Fibroblast of peridontal ligament (primary cell): ENCODE data around the gene LRG1.

Source experiments
- DNase-seq: peaks from one replicate; pipeline ENCODE4 v3.0.0-alpha.2; 2010; ENCODE audit errors: extremely low read depth

LRG1 gene, protein sequence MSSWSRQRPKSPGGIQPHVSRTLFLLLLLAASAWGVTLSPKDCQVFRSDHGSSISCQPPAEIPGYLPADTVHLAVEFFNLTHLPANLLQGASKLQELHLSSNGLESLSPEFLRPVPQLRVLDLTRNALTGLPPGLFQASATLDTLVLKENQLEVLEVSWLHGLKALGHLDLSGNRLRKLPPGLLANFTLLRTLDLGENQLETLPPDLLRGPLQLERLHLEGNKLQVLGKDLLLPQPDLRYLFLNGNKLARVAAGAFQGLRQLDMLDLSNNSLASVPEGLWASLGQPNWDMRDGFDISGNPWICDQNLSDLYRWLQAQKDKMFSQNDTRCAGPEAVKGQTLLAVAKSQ

DNA sequence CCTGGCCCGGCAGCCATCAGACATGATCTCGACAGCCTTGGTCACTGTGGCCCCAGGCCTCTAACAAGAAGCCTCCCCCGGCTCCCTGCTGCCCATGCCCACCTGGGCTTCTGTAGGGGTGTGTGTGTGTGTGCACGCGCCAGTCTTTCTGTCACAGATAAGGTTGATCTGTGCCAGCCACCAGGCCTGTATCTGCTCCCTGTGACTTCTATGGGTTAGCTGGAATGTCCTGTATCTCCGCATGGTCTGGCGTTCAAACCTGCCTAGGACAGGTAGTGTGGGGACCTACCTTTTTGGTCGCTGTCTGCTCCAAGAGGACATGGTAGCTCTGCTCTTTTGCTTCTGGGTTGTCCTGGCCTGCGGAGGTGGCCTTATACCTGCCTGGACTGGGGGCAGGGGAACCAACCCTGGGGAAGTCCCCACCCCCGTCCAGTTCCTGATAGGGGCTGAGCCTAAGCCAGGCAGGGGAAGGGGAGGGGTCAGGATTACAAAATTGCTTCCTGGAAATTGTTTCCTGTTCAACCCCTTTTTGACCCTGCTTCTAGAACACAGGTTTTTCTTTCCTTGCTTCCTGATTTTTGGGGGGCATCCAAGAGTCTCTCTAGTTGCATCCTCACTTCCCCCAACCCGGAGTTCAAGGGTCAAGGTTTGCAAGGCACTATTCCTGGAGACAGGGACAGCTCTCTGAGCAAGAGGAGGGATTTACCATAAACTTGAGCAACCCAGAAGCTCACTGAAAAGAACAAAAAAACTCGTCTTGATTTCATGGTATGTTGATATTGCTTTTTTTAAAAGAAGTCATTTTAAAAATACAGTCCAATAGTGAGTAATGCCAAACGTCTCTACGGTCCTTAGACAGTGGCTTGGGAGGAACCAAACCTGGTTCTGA is at the start of gene LRG1:
TSS of gene LRG1 (minus strand) at position 344 of the 889 bp plus-strand sequence. CDS start at position 321, 23 bp downstream.
- no peak for DNase-seq

DNA sequence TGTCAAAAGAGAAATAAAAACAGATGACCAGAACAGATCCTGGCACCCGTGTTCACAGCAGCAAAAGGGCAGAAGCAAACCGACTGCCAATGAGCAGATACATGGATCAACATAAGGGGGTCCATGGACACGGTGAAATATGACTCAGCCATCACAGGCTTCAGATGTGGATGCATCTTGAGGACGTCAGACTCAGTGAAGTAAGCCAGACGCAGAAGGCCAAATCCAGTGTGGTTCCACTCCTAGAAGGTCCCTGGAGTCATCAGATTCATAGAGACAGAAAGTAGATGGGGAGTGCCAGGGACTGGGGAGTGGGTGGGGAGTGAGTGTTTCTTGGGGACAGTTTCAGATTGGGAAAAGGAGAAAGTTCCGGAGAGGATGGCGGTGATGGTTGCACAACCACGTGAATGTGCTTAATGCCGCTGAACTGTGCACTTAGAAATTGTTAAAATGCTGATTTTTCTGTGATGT is 48.5 kb upstream of the LRG1 start:
- DNase-seq: peak; percentile 36

DNA sequence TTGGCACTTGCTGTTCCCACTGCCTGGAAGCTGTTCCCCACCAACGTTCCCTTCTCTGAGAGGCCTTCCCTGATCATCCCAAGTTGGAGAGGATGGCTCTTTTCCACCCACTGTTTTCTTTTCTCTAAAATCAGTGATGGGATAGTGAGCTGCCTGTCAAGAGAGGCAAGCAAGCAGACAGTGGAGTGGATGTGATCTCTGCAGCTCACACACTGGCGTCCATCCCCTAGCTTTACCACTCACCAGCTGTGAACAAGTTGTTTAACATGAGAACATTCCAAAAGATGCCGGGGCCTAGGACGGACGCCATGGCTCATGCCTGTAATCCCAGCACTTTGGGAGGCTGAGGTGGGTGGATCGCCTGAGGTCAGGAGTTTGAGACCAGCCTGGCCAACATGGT is 47.7 kb upstream of the LRG1 start:
- DNase-seq: no peak

DNA sequence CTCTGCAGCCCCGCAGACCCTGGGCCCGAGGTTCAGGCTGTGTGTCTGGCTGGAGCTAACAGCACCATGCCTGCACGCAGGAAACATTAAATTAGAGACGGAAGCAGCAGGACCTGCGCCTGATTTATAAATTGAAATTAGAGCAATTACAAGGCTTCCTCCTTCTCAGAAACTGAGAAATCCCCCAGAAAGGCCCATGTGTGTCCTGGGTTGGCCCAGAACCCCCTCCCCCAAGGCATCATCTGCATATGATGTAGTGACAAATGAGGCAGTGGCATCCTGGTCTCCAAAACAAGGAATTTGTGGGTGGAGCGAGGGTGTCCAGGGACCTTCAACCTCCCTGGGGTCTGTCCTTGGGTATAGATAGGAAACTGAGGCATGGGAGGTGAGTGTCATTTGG is 46.9 kb upstream of the LRG1 start:
- DNase-seq: no peak

DNA sequence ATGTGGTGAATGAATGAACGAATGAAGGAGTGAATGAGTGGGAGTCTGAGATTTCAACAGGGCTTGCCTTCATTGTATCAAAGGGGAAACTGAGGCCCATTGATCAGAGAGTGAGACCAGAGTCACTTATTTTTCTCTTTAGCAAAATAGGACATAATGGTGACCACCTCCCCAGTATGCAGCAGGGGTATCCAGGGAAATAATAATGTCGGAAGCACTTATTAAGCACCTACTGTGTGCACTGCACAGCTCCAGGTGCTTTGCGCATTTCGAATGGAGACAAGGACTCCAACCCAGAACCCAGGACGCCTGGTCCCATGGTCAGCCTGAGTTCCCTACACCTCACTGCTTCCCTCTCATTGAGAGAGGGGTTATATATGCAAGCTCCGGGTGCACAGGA is 46.4 kb upstream of the LRG1 start:
- DNase-seq: no peak

DNA sequence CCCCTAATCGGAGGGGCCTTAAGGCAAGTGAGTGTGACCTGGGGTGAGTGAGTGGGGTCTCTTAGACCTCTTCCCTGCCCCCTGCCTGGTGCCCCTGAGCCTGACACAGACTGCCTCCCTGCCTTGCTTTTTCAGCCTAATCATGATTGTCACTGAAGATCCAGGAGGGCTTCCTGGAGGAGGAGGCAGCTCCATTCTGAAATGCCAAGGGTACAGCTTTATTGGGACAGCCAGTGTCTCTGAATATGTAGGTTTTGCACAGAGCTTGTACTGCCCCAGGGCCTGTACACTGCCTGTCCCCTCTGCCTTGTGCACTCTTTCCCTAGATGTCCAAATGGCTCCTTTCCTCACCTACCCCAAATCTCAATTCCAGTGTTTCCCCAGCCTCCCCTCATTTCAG is 45.7 kb upstream of the LRG1 start:
- no peak for DNase-seq

DNA sequence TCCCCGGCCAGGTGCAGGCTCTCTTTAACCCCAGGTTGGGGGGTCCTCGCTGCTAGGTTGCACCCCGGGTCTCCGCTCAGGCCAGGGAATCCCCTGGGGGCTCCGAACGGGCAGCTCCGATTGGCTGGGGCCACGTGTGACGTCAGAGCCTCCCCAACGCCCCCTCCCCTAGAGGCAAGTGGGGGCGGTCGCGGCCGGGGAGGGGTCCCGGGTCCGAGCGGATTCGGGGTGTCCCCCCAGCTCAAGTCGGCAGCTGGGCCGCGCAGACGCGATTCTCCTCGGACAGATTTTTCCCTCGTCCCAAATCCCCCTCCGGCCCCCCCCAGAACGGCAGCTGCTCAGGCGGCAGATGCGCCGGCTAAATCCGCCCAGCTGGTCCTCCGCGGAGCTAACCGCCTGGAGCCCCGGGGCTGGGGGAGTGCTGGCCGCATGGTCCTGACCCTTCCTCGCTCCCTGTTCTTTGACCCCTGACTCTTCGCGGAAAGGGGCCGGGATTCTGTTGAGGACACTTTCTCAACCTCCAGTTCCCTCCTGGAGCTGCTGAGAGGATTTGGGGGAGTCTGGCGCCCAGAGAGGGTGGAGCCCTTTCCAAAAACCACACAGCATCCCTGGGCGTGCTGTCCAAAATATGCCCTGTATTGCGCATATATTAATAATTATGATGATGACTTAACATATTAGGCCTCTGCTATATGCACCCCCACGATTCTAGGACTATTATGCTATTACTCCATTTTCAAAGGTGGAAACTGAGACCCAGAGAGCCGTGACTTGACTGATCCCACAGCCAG is 45.0 kb upstream of the LRG1 start:
- no peak for DNase-seq

DNA sequence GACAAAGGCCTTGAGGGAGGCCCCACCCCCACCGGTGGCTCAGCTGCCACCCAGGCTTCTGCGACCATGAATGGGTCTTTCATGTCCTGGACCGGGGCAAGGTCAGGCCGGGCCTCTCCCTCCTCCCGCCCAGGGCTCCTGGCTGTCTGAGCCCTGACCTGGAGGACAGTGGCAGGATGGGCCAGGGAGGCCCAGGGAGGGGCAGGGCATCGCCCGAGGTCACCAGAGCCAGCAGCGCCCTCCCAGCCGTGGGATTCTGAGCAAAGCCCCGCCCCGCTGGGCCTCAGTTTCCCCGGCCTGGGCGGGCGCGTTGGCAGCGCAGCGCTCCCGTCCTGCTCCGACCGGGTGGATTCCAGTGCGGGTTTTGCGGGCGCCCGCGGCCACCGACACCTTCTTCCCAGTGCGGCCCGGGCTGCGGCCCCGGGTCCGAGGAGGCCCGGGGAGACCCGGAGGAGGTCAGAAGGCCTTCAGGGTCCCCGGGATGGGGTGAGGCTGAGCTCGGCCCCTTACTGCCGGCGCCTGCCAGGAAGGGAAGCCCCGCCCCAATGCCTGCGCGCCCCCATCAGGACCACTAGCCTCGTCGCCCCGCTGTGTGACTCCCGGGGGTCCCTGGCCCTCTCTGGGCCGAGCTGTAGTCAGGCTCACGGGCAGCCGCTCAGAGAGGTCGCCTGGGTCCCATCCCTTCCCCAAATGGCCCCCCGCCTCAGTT is 44.3 kb upstream of the LRG1 start:
- no peak for DNase-seq

DNA sequence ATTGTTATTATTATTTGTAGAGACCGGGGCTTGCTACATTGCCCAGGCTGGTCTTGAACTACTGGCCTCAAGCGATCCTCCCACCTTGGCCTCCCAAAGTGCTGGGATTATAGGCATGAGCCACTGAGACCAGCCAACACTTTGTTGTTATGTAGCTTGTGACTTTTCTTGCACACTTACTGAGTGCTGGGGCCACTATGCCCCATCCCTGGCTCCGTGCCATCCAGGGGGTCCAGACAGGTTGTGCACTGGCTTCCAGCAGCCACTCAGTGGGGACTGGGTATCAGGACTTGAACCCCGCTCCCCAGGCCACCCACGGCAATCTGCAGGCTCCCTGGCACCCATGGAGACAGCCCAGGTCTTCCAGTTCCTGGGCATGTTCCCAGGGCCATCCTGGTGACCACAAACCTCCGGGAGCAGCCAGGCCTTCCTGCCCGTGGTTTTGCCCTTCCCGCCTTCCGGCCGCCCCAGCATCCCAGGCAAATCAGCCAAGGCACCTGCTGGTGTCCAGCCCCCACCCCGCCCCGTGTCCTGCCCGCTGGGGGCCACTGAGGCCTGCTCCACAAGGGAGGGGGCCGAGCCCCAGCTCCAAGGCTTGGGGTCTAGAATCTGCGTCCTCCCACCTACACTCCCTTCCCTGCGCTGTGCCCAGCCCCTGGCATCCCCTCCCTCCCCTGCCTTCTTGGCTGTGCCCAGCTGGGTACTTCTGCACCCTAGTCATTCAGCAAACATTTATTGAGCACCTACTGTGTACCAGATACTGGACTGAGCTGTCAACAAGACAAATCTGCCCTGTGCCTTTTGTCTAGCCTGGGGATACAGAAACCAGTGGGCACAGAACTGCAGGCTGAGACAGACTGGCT is 43.4 kb upstream of the LRG1 start:
- DNase-seq: no peak

DNA sequence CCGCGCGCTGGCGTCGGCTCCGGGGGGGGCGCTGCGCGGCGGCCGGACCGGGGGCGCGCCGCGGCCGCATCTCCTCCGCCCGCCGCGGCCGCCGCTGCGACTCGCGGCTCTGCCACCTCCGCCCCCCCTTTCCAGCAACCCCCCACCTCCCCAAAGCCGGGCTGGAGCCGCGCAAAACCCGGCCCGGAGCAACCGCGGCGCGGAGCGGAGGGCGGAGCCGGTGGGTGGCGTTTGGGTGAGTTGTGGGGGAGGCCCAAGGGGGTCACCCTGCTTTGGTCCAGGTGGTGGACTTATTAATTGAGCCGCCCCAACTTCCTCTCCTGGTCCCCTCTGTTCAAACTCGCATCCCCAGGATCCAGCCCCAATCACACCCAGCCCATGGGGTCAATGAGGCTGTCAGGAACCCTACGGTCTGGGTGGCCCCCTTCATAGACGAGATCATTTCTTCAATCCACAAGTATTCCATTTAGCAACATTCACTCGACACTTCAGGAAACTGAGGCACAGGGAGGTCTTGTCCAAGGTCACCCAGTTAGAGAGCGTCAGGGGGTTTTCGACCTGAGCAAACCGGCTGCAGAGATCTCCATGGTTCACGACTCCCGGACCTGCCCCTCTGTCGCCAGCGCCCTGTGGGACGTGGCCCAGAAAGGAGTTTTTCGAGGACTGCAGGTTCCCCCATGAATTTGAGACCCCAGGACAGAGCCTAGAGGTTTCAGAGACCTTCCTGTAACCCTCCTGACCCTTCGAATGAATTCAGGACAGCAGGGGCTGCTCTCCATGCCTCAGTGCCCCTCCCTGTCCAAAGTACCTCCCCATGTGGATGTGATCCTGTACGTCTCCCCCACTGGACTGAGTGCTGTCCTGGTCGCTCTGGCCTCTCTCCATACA is 42.1 kb upstream of the LRG1 start:
- no peak for DNase-seq

DNA sequence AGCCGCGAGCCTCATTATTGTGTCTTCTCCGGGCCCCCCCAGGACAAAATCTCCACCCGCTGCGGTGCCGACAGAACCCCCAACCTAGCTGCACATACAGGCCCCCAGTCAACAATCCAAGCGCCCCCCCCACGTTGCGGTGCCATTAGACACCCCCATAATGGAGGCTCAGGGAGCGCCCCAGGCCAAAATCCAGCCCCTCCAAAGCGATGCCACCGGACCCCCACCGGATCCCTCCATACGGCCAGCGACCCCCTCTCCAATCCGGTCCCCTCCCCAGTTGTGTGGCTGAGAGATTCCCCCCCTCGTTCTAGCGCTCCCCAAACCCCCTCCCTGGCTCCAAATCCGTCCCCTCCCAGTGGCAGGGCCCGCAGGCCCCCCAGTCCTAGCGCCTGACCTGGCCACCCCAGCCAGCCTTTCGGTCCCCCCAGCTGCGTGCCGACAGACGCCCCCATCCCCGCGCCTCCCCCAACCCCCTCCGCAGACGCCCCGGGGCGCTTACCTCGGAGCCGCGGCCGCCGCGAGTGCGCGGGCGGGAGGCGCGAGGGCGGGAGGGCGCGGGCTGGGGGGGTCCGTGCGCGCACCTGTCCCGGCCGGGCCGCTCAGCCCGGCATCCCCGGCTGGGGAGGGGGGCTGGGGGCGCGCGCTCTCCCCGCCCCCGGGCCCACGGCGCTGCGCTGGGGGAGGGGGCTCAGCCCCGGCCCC is 41.3 kb upstream of the LRG1 start:
- no peak for DNase-seq

DNA sequence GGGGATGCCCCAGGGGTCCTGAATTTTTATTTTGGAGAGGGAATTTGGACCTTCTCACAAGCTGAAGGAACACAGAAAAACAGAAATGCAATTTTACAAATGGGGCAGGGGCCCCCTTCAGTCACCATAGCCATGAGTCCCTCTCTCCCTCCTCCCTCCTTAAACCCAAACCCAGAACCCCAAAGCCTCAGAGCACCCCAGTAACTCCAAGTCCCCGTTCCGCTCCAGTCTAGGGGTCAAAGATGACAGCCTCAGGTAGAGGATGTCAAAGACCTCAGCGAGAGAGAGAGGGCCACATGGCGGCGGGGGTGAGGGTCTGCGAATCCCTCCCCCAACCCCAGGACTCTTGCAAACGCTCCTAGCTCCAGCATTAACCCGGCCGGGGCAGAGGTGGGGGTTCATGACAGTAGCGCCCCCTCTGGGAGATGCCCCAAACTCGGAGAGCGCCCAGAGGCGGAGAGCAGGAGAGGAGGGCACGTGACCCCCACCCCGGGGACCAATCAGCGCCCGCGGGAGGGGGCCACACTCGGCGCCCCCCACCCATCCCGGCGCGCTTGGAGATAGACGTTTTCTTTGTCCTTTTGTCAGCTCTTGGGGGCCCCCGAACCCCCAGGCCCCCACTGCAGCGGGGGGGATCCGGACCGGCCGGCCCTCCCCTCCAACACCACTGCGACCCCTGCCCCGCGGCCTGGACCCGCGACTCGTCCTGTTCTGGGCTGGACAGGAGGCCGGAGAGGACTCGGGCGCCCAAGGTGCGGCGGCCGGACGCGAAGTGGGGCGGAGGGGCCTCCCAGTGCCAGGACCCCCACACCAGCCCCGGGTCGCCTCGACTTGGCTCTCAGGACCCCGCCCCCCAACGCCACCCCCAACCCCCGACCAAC is 40.4 kb upstream of the LRG1 start:
- no peak for DNase-seq

DNA sequence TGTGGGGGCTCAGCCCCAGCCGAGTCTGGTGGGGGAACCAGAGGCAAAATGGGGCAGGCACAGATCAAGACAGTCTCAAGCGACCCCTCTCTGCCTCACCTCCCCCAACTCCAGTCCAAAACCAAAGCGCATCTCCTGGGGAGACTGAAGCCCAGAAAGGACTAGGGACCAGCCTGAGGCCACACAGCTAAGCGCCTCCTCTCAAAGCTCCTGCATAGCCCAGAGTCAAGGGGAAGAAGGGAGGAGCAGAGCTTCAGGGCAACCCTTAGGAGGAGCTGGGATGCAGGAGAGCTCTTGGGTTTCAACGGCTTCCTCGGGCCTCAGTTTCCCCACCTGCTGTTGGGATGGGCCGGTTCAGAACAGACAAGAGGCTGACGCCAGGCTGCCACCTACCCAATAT is 39.6 kb upstream of the LRG1 start:
- DNase-seq: no peak

DNA sequence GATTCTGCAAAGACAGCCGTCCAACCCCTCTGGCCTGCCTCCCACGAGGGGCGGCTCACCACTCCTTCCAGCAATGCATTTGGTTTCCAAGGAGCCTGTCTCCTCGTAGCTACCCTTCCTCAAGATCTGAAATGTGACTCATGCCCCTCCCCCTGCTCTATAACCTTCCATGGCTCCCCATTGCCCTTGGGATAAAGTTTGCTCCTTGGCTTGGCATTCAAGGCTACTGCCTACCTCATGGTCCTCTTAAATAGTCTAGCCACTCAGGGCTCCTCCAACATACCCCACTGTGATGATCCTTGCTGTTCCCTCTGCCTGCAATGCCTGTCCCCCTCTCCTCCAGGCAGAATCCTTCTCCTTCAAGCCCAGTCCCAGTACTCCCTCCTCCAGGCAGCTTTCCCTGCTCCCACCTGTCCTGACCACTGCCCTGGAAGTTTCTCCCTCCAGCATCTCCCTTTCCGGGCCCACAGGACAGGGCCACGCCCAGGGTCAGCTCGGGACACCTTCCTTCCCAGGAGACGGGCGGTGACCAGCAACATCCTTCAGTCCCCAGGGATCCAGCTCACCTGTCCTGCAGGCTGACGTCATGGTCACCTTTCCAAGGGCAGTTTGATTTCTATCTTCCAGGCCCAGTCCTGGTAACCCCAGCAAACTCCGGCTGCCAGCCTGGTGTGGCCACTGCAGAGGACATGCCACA is 38.9 kb upstream of the LRG1 start:
- no peak for DNase-seq

DNA sequence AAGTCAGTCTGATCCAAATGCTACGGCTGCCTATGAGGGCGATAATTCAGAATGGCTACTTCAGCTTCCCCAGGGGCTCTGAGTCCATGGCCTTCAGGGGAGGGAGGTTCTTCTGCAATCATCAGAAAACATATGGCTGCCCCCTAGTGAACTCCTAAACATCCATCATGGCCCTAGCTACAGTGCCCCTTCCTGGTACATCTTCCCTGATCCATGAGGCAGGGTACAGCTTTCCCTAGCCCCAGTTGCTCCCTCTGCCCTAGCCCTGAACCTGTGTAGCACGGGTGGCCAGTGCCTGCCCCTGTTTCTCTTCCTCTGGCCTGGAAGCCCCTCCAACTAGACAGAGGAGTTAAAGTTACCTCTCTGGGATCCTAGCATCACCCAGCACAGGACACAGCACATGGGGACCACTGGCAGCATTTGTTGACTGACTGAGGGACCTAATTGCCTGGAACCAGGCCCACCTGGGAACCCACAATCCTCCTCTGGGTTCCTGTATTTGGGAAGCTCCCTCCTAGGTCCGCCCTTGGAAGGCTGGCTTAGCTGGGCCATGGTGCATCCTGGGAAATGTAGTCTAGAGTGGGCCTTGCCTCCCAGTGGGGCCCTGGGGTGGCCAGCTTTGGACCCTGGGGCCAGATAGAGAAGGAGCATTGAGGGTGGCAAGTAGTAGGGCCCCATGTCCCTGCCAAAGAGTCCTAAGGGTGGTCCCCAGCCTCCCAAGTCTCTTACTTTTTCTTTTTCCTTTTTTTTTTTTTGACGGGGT is 37.4 kb upstream of the LRG1 start:
- DNase-seq: no peak
